Endothelial cell of umbilical vein (primary cell): ENCODE results near the gene TSPAN10. TPM values are rescaled to one million over a fixed set of nuclear protein-coding genes. Genes with fewer than 3 reads are reported as not detected.
"Not testable (repeated sequence)": the region's sequence is repeated elsewhere in the genome, so short reads cannot be mapped to it uniquely, and the experiment has no call there.

Experiments used
- BruUV-seq: library from RNA; stranded (reverse); fragments of 400-500 nt; replicated peaks from 2 replicates; lab custom pipeline; 2021; lab: Mats Ljungman, UMichigan
- CTCF ChIA-PET: fragments of 300-600, 350-600 bp; sonication (Branson Sonifier 250); formaldehyde crosslinking; loops from one replicate; lab custom pipeline; 2021; ENCODE audit warnings: antibody characterized with exemption, inconsistent platforms; lab: Charles Lee
- POLR2A ChIA-PET: fragments of 300-600, 350-600 bp; sonication (Branson Sonifier 250); formaldehyde crosslinking; loops from one replicate; lab custom pipeline; 2021; ENCODE audit warnings: antibody characterized with exemption, inconsistent platforms; lab: Charles Lee
- DNase-seq: peaks from one replicate; pipeline ENCODE4 v3.0.0-alpha.2; 2011; ENCODE audit warnings: low read depth, low spot score
- FAIRE-seq: peaks from 2 replicates; lab custom pipeline; 2011; peaks lifted over from hg19 to GRCh38; lab: Jason Lieb, UNC
- H2AFZ ChIP-seq: 2 replicates; pipeline ENCODE4 v1.6.0; 2012; ENCODE audit warnings: low read depth, low read length, control low read depth, inconsistent platforms
- H3K27ac ChIP-seq: 2 replicates; pipeline ENCODE4 v1.5.1; 2011; ENCODE audit warnings: low read depth, mild to moderate bottlenecking, control low read depth, low read length, moderate library complexity; ENCODE audit not compliant: insufficient read depth
- H3K27me3 ChIP-seq, 2 experiments: 2 replicates each; pipeline versions ENCODE4 v1.6.0 to v1.6.1; 2011; ENCODE audit warnings: low read length in 2 of 2, mixed read lengths in 1 of 2; ENCODE audit not compliant: control insufficient read depth in 2 of 2, insufficient read depth in 2 of 2
- H3K36me3 ChIP-seq, 2 experiments: 2 replicates in 1 of 2; 3 replicates in 1 of 2; pipeline ENCODE4 v1.5.1; 2011; ENCODE audit warnings: low read length in 2 of 2, mild to moderate bottlenecking in 1 of 2, moderate library complexity in 1 of 2; ENCODE audit not compliant: control insufficient read depth in 2 of 2, insufficient read depth in 2 of 2; ENCODE audit errors: extremely low read depth in 1 of 2
- H3K4me1 ChIP-seq: 3 replicates; pipeline ENCODE4 v1.5.1; 2011; ENCODE audit warnings: mild to moderate bottlenecking, low read length; ENCODE audit not compliant: control insufficient read depth, insufficient read depth; ENCODE audit errors: extremely low read depth
- H3K4me2 ChIP-seq: 2 replicates; pipeline ENCODE4 v1.6.1; 2011; ENCODE audit warnings: low read length, control low read depth, mixed read lengths; ENCODE audit not compliant: insufficient read depth
- H3K4me3 ChIP-seq, 3 experiments: fragments of 200-600 bp in 1 of 3; sonication (generic), shearing (Covaris generic) in 1 of 3; replicated peaks in 1 of 3; 2 replicates each; pipeline ENCODE4 v1.5.1; 2011 to 2016; ENCODE audit warnings: control low read depth in 3 of 3, low read length in 3 of 3, mild to moderate bottlenecking in 2 of 3, inconsistent platforms in 1 of 3, low read depth in 1 of 3, moderate library complexity in 1 of 3; ENCODE audit not compliant: insufficient read depth in 1 of 3
- H3K79me2 ChIP-seq: 2 replicates; pipeline ENCODE4 v1.6.0; 2012; ENCODE audit warnings: low read length, inconsistent platforms; ENCODE audit not compliant: control insufficient read depth, insufficient read depth
- H3K9ac ChIP-seq: replicated peaks from 2 replicates; pipeline ENCODE3; 2011; ENCODE audit warnings: low read length, control low read depth; ENCODE audit not compliant: insufficient read depth; ENCODE audit errors: extremely low read depth
- H3K9me1 ChIP-seq: replicated peaks from 3 replicates; pipeline ENCODE4 v1.6.0; 2011; ENCODE audit warnings: mild to moderate bottlenecking, low read length; ENCODE audit not compliant: control insufficient read depth, insufficient read depth; ENCODE audit errors: extremely low read depth
- H3K9me3 ChIP-seq: replicated peaks from 2 replicates; pipeline ENCODE4 v1.5.1; 2012; ENCODE audit warnings: low read length, inconsistent platforms; ENCODE audit not compliant: control insufficient read depth, insufficient read depth
- H4K20me1 ChIP-seq: replicated peaks from 2 replicates; pipeline ENCODE3; 2011; ENCODE audit warnings: mild to moderate bottlenecking, low read length; ENCODE audit not compliant: control insufficient read depth, insufficient read depth; ENCODE audit errors: extremely low read depth
- CTCF ChIP-seq, 2 donors: IDR thresholded peaks; 1 replicate in 1 of 2; 2 replicates in 1 of 2; pipeline ENCODE4 v1.5.1; 2011; ENCODE audit warnings: low read length in 2 of 2, mild to moderate bottlenecking in 2 of 2, moderate library complexity in 2 of 2, control low read depth in 1 of 2, inconsistent platforms in 1 of 2, low read depth in 1 of 2; ENCODE audit not compliant: insufficient read depth in 1 of 2; ENCODE audit errors: extremely low read depth in 1 of 2
- EZH2 ChIP-seq: IDR thresholded peaks from 2 replicates; pipeline ENCODE4 v1.6.1; 2012; ENCODE audit warnings: borderline replicate concordance, low read depth, mild to moderate bottlenecking, moderate library complexity, low read length, inconsistent platforms; ENCODE audit not compliant: severe bottlenecking
- FOS ChIP-seq: IDR thresholded peaks from 2 replicates; pipeline ENCODE4 v1.6.1; 2011; ENCODE audit warnings: mild to moderate bottlenecking, low read length, moderate library complexity, borderline replicate concordance; ENCODE audit not compliant: insufficient read depth
- GATA2 ChIP-seq: IDR thresholded peaks from 2 replicates; pipeline ENCODE4 v1.7.0; 2011; ENCODE audit warnings: low read depth, mild to moderate bottlenecking, moderate library complexity, mixed read lengths, low read length; ENCODE audit not compliant: insufficient read length, insufficient read depth
- JUN ChIP-seq: IDR thresholded peaks from 2 replicates; pipeline ENCODE4 v1.6.1; 2011; ENCODE audit warnings: borderline replicate concordance, low read depth; ENCODE audit not compliant: insufficient read length, insufficient read depth
- MAX ChIP-seq: IDR thresholded peaks from 2 replicates; pipeline ENCODE4 v1.6.1; 2011; ENCODE audit not compliant: insufficient read depth, insufficient read length
- MYC ChIP-seq: IDR thresholded peaks from one replicate; pipeline ENCODE4 v1.6.1; 2011; ENCODE audit warnings: mild to moderate bottlenecking, low read depth, low read length
- POLR2A ChIP-seq: IDR thresholded peaks from 2 replicates; pipeline ENCODE4 v1.6.1; 2012; ENCODE audit warnings: low read depth, mild to moderate bottlenecking, control low read depth, low read length
- POLR2AphosphoS5 ChIP-seq: IDR thresholded peaks from 2 replicates; pipeline ENCODE4 v1.6.1; 2012; ENCODE audit warnings: low read depth, mild to moderate bottlenecking, control low read depth, low read length, moderate library complexity; ENCODE audit not compliant: insufficient read depth
- dilution Hi-C: fragments of 300-500 bp; cut with MboI; formaldehyde crosslinking; loops from one replicate; pipeline ENCODE4 v1.15.0; 2019; ENCODE audit warnings: low sequenced_read_pairs; ENCODE audit not compliant: extremely low pct_ligation_motif_present
- intact Hi-C: fragments of 100-400 bp; cut with micrococcal nuclease; formaldehyde crosslinking; loops from one replicate; pipeline ENCODE4 v1.10.0; 2022
- polyA plus RNA-seq, 4 experiments: library from polyadenylated mRNA; depleted of rRNA in 3 of 4; stranded (reverse) in 3 of 4; unstranded in 1 of 4; fragments of >200 nt; gene quantifications; 2 replicates each; pipeline versions ENCODE4 v1.2.1 to v1.2.3, GENCODE V29; 2011 to 2012; ENCODE audit warnings: missing spikeins in 1 of 4
- total RNA-seq: library from RNA; stranded (reverse); gene quantifications from 2 replicates; pipeline ENCODE4 v1.2.3, GENCODE V29; 2021

Gene TSPAN10
- total and polyA plus RNA-seq, 2 donors (not counting 3 experiments of a cell fraction or from before 2014, with no cell fraction given), result 0.91 to 1.1 TPM

GRCh38 chr17:81616877-81617276 is 20.1 kb upstream of the TSPAN10 start:
- no peak overlapping the region for H3K9ac ChIP-seq
- H3K79me2 ChIP-seq, result peaks cover 68% of the 10 kb centered on the region
- H3K4me3 ChIP-seq, result no peak overlapping the region
- H3K4me1 ChIP-seq, result no peaks in the 10 kb centered on the region
- H3K4me2 ChIP-seq, result no peak overlapping the region
- no TSS peak for BruUV-seq
- POLR2A ChIA-PET, result no interaction called here
- no peaks in the 10 kb centered on the region for H3K27me3 ChIP-seq
- CTCF ChIA-PET, result no interaction called here
- no peaks in the 10 kb centered on the region for H3K9me3 ChIP-seq
- H3K9me1 ChIP-seq, result no peaks in the 10 kb centered on the region
- peaks cover 30 to 33% of the 10 kb centered on the region in 2 experiments for H3K36me3 ChIP-seq
- H2AFZ ChIP-seq, result no peak overlapping the region
- no peak overlapping the region for H3K27ac ChIP-seq
- dilution Hi-C loops (no loop called here), intact Hi-C loops (no loop called here)
- no peak for FAIRE-seq
- DNase-seq, result no peak
- H4K20me1 ChIP-seq, result peaks cover 3% of the 10 kb centered on the region
- TF ChIP-seq MYC (no peak), POLR2A (no peak), POLR2AphosphoS5 (no peak), CTCF (IDR thresholded peaks at IDR 0.05; ENCODE audit: extremely low read depth in 1 of 2, insufficient read depth in 1 of 2, low read depth in 1 of 2, low read length in 2 of 2) (no peak), FOS (no peak), EZH2 (no peak), JUN (no peak), MAX (no peak), GATA2 (no peak)

- H3K9ac ChIP-seq, CTCF ChIA-PET, H4K20me1 ChIP-seq, H3K9me3 ChIP-seq, H3K27me3 ChIP-seq, H3K9me1 ChIP-seq, H3K4me1 ChIP-seq, intact Hi-C loops, H3K27ac ChIP-seq, H3K4me2 ChIP-seq, POLR2A ChIA-PET, DNase-seq, FAIRE-seq, BruUV-seq, H3K4me3 ChIP-seq, dilution Hi-C loops, H2AFZ ChIP-seq: not testable (repeated sequence)
- H3K79me2 ChIP-seq, result peaks cover 62% of the 10 kb centered on the region
- H3K36me3 ChIP-seq, result peaks cover 29 to 31% of the 10 kb centered on the region in 2 experiments
These were observed 18.7 kb upstream of the TSPAN10 start for GRCh38 chr17:81618307-81618706.
